Panc1 (cell line): ENCODE data around the gene TNIP1. TPM values are rescaled to one million over a fixed set of nuclear protein-coding genes. Genes with fewer than 3 reads are reported as not detected.
A peak's percentile ranks its signal among the peaks of the same experiment; 100 is the strongest.

Experiments
- ATAC-seq: fragments of 200-7000 bp; cut with Tn5 transposase; 2 replicates; pipeline ENCODE4 v1.9.1; 2020; ENCODE audit warnings: mild to moderate bottlenecking, moderate library complexity
- BruUV-seq: library from RNA; stranded (reverse); fragments of 400-500 nt; replicated peaks from 2 replicates; lab custom pipeline; 2021; lab: Mats Ljungman, UMichigan
- CTCF ChIA-PET: fragments of 300-600 bp; sonication (Branson Sonifier 250); formaldehyde crosslinking; loops from one replicate; lab custom pipeline; 2022; ENCODE audit warnings: antibody characterized with exemption; lab: Charles Lee
- POLR2A ChIA-PET: fragments of 300-600 bp; sonication (Branson Sonifier 250); formaldehyde crosslinking; loops from one replicate; lab custom pipeline; 2022; ENCODE audit warnings: antibody characterized with exemption; lab: Charles Lee
- DNase-seq: peaks from one replicate; pipeline ENCODE4 v3.0.0-alpha.2; 2010; ENCODE audit warnings: low read depth, low spot score
- H3K27ac ChIP-seq: 2 replicates; pipeline ENCODE4 v1.5.1; 2011; ENCODE audit warnings: mild to moderate bottlenecking, low read length, inconsistent platforms
- H3K27me3 ChIP-seq: fragments of 200-500 bp; sonication (Bioruptor generic); 2 replicates; pipeline ENCODE4 v1.6.0; 2014; ENCODE audit warnings: low read length, inconsistent platforms; ENCODE audit not compliant: control insufficient read depth, insufficient read depth
- H3K36me3 ChIP-seq: fragments of 200-500 bp; sonication (Bioruptor generic); 2 replicates; pipeline ENCODE4 v1.5.1; 2014; ENCODE audit warnings: inconsistent platforms, mild to moderate bottlenecking, low read length, moderate library complexity; ENCODE audit not compliant: control insufficient read depth, insufficient read depth
- H3K4me1 ChIP-seq: 2 replicates; pipeline ENCODE4 v1.5.1; 2011; ENCODE audit warnings: inconsistent platforms, mild to moderate bottlenecking, low read length, moderate library complexity; ENCODE audit not compliant: control insufficient read depth, insufficient read depth
- H3K4me3 ChIP-seq, 2 experiments: 2 replicates each; pipeline ENCODE4 v1.5.1; 2011 to 2012; ENCODE audit warnings: low read depth in 2 of 2, low read length in 2 of 2, mild to moderate bottlenecking in 2 of 2, inconsistent platforms in 1 of 2, moderate library complexity in 1 of 2
- H3K9me3 ChIP-seq: fragments of 200-500 bp; sonication (Bioruptor generic); 2 replicates; pipeline ENCODE4 v1.5.1; 2014; ENCODE audit warnings: low read depth, mild to moderate bottlenecking, inconsistent platforms, low read length, moderate library complexity; ENCODE audit not compliant: control insufficient read depth, insufficient read depth
- POLR2AphosphoS5 ChIP-seq: IDR thresholded peaks from 2 replicates; pipeline ENCODE4 v1.6.1; 2012; ENCODE audit warnings: mild to moderate bottlenecking, low read depth, low read length, moderate library complexity
- SIN3A ChIP-seq: IDR thresholded peaks from 2 replicates; pipeline ENCODE4 v1.6.1; 2012; ENCODE audit warnings: low read depth, mild to moderate bottlenecking, low read length, moderate library complexity, borderline replicate concordance; ENCODE audit not compliant: insufficient read depth
- TCF7L2 ChIP-seq: IDR thresholded peaks from 2 replicates; pipeline ENCODE4 v1.6.1; 2011; ENCODE audit warnings: mild to moderate bottlenecking, low read depth, low read length, inconsistent platforms
- in situ Hi-C: cut with HindIII; loops from 2 replicates; pipeline ENCODE4 v1.10.0; 2016; ENCODE audit warnings: low sequenced_read_pairs, low pct_unique_long_range_greater_than_20kb
- intact Hi-C: fragments of 100-400 bp; cut with micrococcal nuclease; formaldehyde crosslinking; loops from one replicate; pipeline ENCODE4 v1.10.0; 2022; ENCODE audit not compliant: unreplicated experiment
- total RNA-seq: library from RNA; stranded (reverse); gene quantifications from one replicate; pipeline ENCODE4 v1.2.1, GENCODE V29; 2021; ENCODE audit not compliant: unreplicated experiment
- TF ChIP-seq, protein P1 (sequence below), 2 experiments: IDR thresholded peaks; 2 replicates each; pipeline ENCODE4 v1.6.1; 2011 to 2012; ENCODE audit warnings: low read depth in 2 of 2, control low read depth in 1 of 2, low read length in 1 of 2, mild to moderate bottlenecking in 1 of 2, moderate library complexity in 1 of 2; ENCODE audit not compliant: insufficient read depth in 1 of 2
- TF ChIP-seq, protein P2 (sequence below): fragments of 450-650 bp; IDR thresholded peaks from 2 replicates; pipeline ENCODE4 v1.5.1; 2017; ENCODE audit warnings: mild to moderate bottlenecking

TNIP1 gene
- total RNA-seq, 1 experiment from 2014 or later, result 81.9 TPM

DNA sequence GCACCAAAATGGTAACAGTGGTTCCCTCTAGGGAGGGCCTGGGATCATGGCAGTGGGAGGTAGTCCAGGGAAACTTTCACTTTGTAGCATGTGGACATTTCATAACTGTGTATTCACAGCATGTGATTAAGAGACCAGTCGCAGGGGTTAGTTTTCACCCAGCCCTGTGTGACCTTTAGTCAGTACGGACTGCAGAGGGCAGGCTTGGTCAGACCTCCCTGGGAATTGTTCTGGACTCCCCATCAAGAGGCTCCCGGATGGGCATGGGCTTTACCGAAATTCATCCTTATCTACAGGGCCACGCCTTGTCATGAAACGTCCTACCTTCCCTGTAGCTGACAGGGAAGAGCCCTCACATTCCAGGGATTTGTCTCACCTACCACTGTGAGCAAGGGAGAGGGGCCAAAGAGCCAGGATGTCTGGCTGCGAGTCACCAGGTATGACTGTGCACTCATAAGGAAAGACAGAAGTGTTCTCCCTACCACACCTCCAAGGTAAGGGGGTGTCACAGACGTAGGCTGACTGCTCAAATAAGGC lies 40.6 kb downstream of the TNIP1 start:
- TF ChIP-seq, protein P1, sequence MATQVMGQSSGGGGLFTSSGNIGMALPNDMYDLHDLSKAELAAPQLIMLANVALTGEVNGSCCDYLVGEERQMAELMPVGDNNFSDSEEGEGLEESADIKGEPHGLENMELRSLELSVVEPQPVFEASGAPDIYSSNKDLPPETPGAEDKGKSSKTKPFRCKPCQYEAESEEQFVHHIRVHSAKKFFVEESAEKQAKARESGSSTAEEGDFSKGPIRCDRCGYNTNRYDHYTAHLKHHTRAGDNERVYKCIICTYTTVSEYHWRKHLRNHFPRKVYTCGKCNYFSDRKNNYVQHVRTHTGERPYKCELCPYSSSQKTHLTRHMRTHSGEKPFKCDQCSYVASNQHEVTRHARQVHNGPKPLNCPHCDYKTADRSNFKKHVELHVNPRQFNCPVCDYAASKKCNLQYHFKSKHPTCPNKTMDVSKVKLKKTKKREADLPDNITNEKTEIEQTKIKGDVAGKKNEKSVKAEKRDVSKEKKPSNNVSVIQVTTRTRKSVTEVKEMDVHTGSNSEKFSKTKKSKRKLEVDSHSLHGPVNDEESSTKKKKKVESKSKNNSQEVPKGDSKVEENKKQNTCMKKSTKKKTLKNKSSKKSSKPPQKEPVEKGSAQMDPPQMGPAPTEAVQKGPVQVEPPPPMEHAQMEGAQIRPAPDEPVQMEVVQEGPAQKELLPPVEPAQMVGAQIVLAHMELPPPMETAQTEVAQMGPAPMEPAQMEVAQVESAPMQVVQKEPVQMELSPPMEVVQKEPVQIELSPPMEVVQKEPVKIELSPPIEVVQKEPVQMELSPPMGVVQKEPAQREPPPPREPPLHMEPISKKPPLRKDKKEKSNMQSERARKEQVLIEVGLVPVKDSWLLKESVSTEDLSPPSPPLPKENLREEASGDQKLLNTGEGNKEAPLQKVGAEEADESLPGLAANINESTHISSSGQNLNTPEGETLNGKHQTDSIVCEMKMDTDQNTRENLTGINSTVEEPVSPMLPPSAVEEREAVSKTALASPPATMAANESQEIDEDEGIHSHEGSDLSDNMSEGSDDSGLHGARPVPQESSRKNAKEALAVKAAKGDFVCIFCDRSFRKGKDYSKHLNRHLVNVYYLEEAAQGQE (IDR thresholded peaks at IDR 0.05; ENCODE audit: insufficient read depth in 1 of 2, low read depth in 2 of 2, low read length in 1 of 2), result no peak
- TF ChIP-seq, protein P2, sequence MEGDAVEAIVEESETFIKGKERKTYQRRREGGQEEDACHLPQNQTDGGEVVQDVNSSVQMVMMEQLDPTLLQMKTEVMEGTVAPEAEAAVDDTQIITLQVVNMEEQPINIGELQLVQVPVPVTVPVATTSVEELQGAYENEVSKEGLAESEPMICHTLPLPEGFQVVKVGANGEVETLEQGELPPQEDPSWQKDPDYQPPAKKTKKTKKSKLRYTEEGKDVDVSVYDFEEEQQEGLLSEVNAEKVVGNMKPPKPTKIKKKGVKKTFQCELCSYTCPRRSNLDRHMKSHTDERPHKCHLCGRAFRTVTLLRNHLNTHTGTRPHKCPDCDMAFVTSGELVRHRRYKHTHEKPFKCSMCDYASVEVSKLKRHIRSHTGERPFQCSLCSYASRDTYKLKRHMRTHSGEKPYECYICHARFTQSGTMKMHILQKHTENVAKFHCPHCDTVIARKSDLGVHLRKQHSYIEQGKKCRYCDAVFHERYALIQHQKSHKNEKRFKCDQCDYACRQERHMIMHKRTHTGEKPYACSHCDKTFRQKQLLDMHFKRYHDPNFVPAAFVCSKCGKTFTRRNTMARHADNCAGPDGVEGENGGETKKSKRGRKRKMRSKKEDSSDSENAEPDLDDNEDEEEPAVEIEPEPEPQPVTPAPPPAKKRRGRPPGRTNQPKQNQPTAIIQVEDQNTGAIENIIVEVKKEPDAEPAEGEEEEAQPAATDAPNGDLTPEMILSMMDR, result no peak
- BruUV-seq, result no TSS peak
- in situ Hi-C loops (no loop called here), intact Hi-C loops (no loop called here)
- Histone ChIP-seq H3K4me1 (no peaks in the 10 kb centered on the region), H3K27ac (no peak overlapping the region), H3K27me3 (no peaks in the 10 kb centered on the region), H3K4me3 (no peak overlapping the region), H3K36me3 (no peaks in the 10 kb centered on the region; the same call in 1 of the 2 replicates), H3K9me3 (no peaks in the 10 kb centered on the region)
- peak; percentile 75; the same call in 1 of the 2 replicates for ATAC-seq
- CTCF ChIA-PET, result interaction anchor here (1.1 kb wide), 1 partner anchor 11 kb away, joined by 3 read pairs; no protein-coding TSS in a partner anchor
- POLR2A ChIA-PET, result no interaction called here
- DNase-seq, result no peak

DNA sequence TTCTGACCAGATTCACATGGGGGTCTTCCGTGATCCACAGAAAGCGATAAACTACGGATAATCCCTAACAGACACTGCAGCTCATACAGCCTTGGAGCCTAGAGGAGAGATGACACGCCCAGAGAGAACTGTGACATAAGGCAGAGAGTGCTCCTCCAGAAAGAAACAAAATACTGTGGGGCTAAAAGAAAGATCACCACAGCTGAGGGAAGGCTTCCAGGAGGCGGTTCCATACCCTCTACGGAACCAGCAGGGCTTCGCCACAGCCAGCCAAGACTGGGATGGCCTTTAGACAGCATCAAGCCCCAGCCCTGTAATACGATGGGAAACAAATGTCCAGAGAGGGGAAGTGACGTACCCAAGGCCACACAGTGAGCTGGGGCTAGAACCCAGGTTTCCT lies 41.2 kb downstream of the TNIP1 start:
- H3K4me1 ChIP-seq, result no peaks in the 10 kb centered on the region
- in situ Hi-C loops (no loop called here), intact Hi-C loops (no loop called here)
- H3K36me3 ChIP-seq, result no peaks in the 10 kb centered on the region; the same call in 1 of the 2 replicates
- H3K27me3 ChIP-seq, result no peaks in the 10 kb centered on the region
- DNase-seq (no peak), ATAC-seq (no peak)
- CTCF ChIA-PET, result interaction anchor here (1.1 to 1.3 kb wide), 2 partner anchors 12 to 87 kb away, joined by 3 to 4 read pairs; no protein-coding TSS in a partner anchor
- POLR2A ChIA-PET, result no interaction called here
- H3K9me3 ChIP-seq, result no peaks in the 10 kb centered on the region
- H3K4me3 ChIP-seq, result no peak overlapping the region
- no TSS peak for BruUV-seq
- no peak overlapping the region for H3K27ac ChIP-seq
- TF ChIP-seq, protein P2, result no peak
- no peak for TF ChIP-seq TCF7L2
- TF ChIP-seq, protein P1 (IDR thresholded peaks at IDR 0.05; ENCODE audit: insufficient read depth in 1 of 2, low read depth in 2 of 2, low read length in 1 of 2), result no peak
- no peak for TF ChIP-seq SIN3A
- no peak for TF ChIP-seq POLR2AphosphoS5
